Right forelimb (tissue), 1 donor: ENCODE measurements around the gene NPAS2.

Experiments used
- DNase-seq: peaks from one replicate; pipeline ENCODE4 v3.0.0-alpha.2; 2018

Gene NPAS2

DNA sequence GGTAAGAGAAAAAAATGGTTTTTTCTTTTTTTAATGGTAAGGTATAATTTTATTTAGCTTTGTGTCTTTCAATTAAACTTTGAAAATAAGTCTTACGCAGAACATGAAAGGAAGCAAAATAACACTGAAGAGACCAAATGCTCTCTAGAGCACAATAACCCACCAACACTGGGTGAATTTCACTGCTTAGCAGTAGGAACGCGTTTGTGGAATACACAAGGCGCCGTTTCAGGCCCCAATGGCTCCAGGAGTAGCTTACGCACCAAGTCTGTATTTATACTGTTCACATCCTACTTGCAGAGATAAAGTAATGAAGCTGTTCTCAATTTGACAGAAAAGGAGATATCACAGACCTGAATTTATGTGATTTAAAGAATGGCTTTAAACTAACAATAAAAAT is 205.6 kb downstream of the NPAS2 start:
- no peak for DNase-seq

- no peak for DNase-seq
Measured at GRCh38 chr2:101026253-101026701, 206.3 kb downstream of the NPAS2 start.

- no peak for DNase-seq
Measured at GRCh38 chr2:101026923-101027469, 207.1 kb downstream of the NPAS2 start.

DNA sequence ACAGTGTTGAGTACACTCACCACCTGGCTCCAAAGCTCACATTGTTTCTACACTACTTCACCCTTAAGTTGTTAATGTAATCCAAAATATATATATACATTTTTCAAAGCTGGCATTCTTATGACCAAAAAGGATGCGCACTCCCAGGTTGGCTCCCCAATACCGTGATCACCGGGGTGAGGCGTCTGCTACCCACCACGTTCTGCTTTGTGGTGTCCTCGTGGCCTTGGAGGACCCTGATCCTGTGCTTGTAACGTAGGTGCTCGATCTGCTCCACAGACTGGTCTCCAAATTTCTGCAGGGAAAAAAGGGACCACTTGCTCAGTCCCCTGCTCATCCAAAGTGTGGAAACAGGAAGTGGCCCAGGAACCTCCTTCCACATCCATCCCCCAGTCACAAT is 207.9 kb downstream of the NPAS2 start:
- DNase-seq, result no peak

GRCh38 chr2:101030866-101031554 is 211.1 kb downstream of the NPAS2 start:
- DNase-seq, result no peak

DNA sequence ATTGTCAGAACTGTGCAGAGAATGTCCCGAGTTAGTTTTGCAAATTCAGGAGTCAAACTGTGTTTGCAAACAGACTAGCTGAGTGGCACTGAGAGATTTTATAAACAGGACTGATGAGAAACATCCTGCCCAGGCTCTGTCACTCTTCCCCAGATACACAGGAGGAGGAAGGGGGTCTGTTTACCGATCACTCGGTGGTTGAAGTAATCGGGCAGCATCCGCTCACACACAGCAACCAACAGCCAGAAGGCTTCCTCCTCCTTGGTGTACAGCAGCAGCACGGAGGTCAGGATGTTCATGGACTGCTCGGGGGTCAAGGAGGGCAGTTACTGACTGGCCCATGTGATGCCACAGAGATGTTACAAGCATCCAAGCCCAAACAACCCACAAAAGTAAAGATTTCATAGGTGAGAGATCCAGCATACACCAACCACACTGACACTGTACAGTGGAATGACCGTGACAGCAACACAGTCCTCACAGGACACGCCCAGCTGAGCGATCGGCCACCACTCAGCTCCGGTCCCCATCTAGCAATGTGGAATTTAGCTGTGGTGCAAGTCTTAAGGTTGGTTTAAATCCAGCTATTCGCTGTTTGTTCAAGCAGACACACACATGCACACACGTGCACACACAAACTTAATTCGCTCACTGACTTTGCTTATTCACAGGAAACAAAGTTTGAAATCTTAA is 212.3 kb downstream of the NPAS2 start:
- DNase-seq, result no peak

GRCh38 chr2:101036562-101036961 is 216.6 kb downstream of the NPAS2 start:
- no peak for DNase-seq

- no peak for DNase-seq
Measured at GRCh38 chr2:101037161-101037755, 217.3 kb downstream of the NPAS2 start.

DNA sequence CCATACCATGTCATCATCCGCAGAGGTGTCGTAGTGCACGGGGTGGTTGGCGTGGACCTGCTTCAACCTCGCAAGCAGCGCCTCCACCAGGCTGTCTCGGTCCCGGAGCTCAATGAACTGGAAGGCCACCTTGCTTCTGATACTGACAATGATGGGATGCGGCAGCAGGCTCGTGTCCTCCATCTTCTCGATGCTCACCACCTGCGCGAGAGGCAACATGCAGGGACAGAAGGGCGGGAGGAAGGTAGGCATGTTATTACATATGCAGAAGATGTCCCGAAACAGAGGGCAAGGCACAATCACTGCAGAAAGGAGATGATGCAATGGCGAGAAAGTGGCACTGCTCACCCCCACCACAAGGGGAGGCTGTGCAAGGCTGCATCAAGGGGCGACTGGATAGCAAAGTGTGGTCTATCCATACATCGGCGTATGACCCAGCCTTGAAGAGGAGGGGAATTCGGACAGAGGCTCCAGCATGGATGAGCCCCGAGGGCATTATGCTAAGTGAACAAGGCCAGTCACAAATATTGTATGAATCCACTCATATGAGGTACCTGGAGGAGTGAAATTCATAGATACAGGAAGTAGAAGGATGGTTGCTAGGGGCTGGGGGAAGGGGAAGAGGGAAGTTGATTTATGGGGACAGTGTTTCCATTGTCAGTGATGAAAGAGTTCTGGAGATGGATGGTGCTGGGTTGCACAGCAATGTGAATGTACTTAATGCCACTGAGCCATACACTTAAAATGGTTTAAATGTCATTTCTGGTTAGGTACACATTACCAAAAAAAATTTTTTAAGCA is 218.7 kb downstream of the NPAS2 start:
- DNase-seq, result no peak

DNA sequence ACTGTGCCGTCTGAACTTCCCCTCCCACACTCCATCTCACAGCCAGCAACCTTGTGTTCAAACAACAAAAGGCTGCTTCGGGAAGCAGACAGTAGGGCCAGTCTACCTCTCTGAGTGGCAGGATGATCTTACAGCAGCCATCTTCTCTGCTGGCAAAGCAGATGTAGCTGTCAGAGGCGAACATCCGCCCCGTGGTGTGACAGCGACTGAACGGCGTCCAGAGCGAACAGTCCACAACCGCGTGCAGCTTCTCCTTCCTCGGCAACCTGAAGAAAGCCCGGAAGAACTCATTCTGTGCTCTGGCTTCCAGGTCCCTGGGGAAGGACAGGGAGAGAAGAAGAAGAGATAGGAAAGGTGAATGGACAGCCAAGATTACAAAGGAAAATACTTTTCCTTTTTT is 220.1 kb downstream of the NPAS2 start:
- no peak for DNase-seq

- DNase-seq, result no peak
Measured at GRCh38 chr2:101040761-101041160, 220.8 kb downstream of the NPAS2 start.

GRCh38 chr2:101041413-101041812 is 221.5 kb downstream of the NPAS2 start:
- DNase-seq, result no peak

- DNase-seq, result no peak
Measured at GRCh38 chr2:101045330-101045729, 225.4 kb downstream of the NPAS2 start.
